Mammary epithelial cell (primary cell): ENCODE measurements around the gene UGT3A1.

Source experiments
- CTCF ChIP-seq, 2 donors: IDR thresholded peaks in 1 of 2; conservative IDR thresholded peaks in 1 of 2; 2 replicates each; pipeline ENCODE4 v1.5.1; 2011 to 2012; ENCODE audit warnings: inconsistent platforms in 2 of 2, low read length in 2 of 2, mild to moderate bottlenecking in 2 of 2, control low read depth in 1 of 2, low read depth in 1 of 2; ENCODE audit not compliant: insufficient read depth in 1 of 2; ENCODE audit errors: extremely low read depth in 1 of 2
- EZH2 ChIP-seq: IDR thresholded peaks from 2 replicates; pipeline ENCODE4 v1.6.1; 2012; ENCODE audit warnings: low read length, inconsistent platforms, borderline replicate concordance

GRCh38 chr5:35908228-35908627, 83.0 kb downstream of the UGT3A1 start:
- TF ChIP-seq CTCF (conservative IDR thresholded peaks at IDR 0.05 in 1 of 2, IDR thresholded peaks at IDR 0.05 in 1 of 2; ENCODE audit: extremely low read depth in 1 of 2, insufficient read depth in 1 of 2, low read depth in 1 of 2, low read length in 2 of 2), result no peak
- no peak for TF ChIP-seq EZH2
